ENCODE data around the gene BOLL.

BOLL gene

GRCh38 chr2:197800091-197800490 lies 15.0 kb upstream of the BOLL start:
- peaks cover 6% of the 10 kb centered on the region for H3K27me3 ChIP-seq
- no peaks in the 10 kb centered on the region for H3K36me3 ChIP-seq
- H3K4me1 ChIP-seq = peaks cover 7% of the 10 kb centered on the region
- no peaks in the 10 kb centered on the region for H3K9me3 ChIP-seq
- peak; percentile 72 for DNase-seq
- TF ChIP-seq CTCF (IDR thresholded peaks at IDR 0.05; ENCODE audit: low read depth, low read length) = no peak
- no peak overlapping the region; the same call in 1 of the 2 replicates for H3K4me3 ChIP-seq (ENCODE audit: low read depth, low read length)

GRCh38 chr2:197799068-197799467 lies 13.9 kb upstream of the BOLL start:
- no peaks in the 10 kb centered on the region for H3K9me3 ChIP-seq
- peaks cover 7% of the 10 kb centered on the region for H3K4me1 ChIP-seq
- no peak for DNase-seq
- H3K36me3 ChIP-seq = no peaks in the 10 kb centered on the region
- no peak overlapping the region for H3K4me3 ChIP-seq (ENCODE audit: low read depth, low read length)
- H3K27me3 ChIP-seq = no peaks in the 10 kb centered on the region
- TF ChIP-seq CTCF (IDR thresholded peaks at IDR 0.05; ENCODE audit: low read depth, low read length) = no peak

GRCh38 chr2:197798187-197798586 lies 13.1 kb upstream of the BOLL start:
- no peak for DNase-seq
- H3K4me3 ChIP-seq (ENCODE audit: low read depth, low read length) = no peak overlapping the region
- no peaks in the 10 kb centered on the region for H3K36me3 ChIP-seq
- TF ChIP-seq CTCF (IDR thresholded peaks at IDR 0.05; ENCODE audit: low read depth, low read length) = no peak
- H3K9me3 ChIP-seq = no peaks in the 10 kb centered on the region
- no peaks in the 10 kb centered on the region for H3K27me3 ChIP-seq
- H3K4me1 ChIP-seq = peaks cover 7% of the 10 kb centered on the region

GRCh38 chr2:197795277-197795676 lies 10.2 kb upstream of the BOLL start:
- no peaks in the 10 kb centered on the region for H3K36me3 ChIP-seq
- TF ChIP-seq CTCF (IDR thresholded peaks at IDR 0.05; ENCODE audit: low read depth, low read length) = no peak
- H3K4me1 ChIP-seq = peaks cover 7% of the 10 kb centered on the region
- H3K27me3 ChIP-seq = no peaks in the 10 kb centered on the region
- no peak for DNase-seq
- H3K4me3 ChIP-seq (ENCODE audit: low read depth, low read length) = no peak overlapping the region
- no peaks in the 10 kb centered on the region for H3K9me3 ChIP-seq

- Histone ChIP-seq H3K4me1 (0 out of 2 replicates have a peak, but pooled peaks cover 3% of the 10 kb centered on the region), H3K9me3 (no peaks in the 10 kb centered on the region), H3K27me3 (no peaks in the 10 kb centered on the region), H3K4me3 (ENCODE audit: low read depth, low read length) (no peak overlapping the region), H3K36me3 (no peaks in the 10 kb centered on the region)
- no peak for DNase-seq
- TF ChIP-seq CTCF (IDR thresholded peaks at IDR 0.05; ENCODE audit: low read depth, low read length) = no peak
Measured at GRCh38 chr2:197793456-197793855, 8.3 kb upstream of the BOLL start.

- H3K27me3 ChIP-seq = no peaks in the 10 kb centered on the region
- TF ChIP-seq CTCF (IDR thresholded peaks at IDR 0.05; ENCODE audit: low read depth, low read length) = peak; percentile 49
- no peak overlapping the region for H3K4me3 ChIP-seq (ENCODE audit: low read depth, low read length)
- no peaks in the 10 kb centered on the region for H3K36me3 ChIP-seq
- H3K4me1 ChIP-seq = peaks cover 3% of the 10 kb centered on the region; the same call in 1 of the 2 replicates
- H3K9me3 ChIP-seq = no peaks in the 10 kb centered on the region
- DNase-seq = peak; percentile 34
Measured at GRCh38 chr2:197786010-197786877, 1.1 kb upstream of the BOLL start.
